GM19025 (cell line): ENCODE measurements around the gene GVQW3.

Experiments used
- ATAC-seq: cut with Tn5 transposase; IDR thresholded peaks from one replicate; pipeline ENCODE4 v1.9.1; 2021; ENCODE audit warnings: mild to moderate bottlenecking, low read depth, moderate library complexity; ENCODE audit not compliant: unreplicated experiment

GVQW3 gene

GRCh38 chr11:76380977-76381719 lies at the start of gene GVQW3, which contains the start of gene THAP12:
TSS of gene GVQW3 (plus strand) at chr11:76381323. CDS start at chr11:76381829, 506 bp downstream.
TSS of gene THAP12 (minus strand) at chr11:76381132. CDS start at chr11:76380836, 296 bp downstream.
- ATAC-seq, result peak; percentile 75

- no peak for ATAC-seq
These were observed 46.2 kb upstream of the GVQW3 start for GRCh38 chr11:76334826-76335389.

GRCh38 chr11:76335842-76336241 lies 45.3 kb upstream of the GVQW3 start:
- no peak for ATAC-seq

DNA sequence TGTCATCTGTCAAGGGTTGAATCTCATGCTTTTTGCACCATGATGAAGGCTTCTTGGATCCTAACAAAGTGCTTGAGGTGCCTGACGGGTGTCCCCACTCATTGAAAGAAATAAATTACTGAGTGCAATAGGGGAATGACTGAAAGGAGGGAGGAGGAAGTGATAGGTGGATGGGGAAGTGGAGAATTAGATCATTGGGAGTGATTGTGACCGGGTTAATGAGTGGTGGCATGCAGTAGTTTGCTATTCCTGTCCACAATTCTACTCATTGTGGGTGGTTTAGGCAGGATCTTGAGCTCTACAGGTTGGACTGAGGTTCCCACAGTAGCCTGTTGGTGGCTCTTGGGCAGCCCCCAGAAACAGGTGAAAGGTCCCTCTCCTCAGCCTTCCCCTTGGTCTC lies 44.5 kb upstream of the GVQW3 start:
- no peak for ATAC-seq

- ATAC-seq, result no peak
These were observed 43.7 kb upstream of the GVQW3 start for GRCh38 chr11:76337469-76337868.

DNA sequence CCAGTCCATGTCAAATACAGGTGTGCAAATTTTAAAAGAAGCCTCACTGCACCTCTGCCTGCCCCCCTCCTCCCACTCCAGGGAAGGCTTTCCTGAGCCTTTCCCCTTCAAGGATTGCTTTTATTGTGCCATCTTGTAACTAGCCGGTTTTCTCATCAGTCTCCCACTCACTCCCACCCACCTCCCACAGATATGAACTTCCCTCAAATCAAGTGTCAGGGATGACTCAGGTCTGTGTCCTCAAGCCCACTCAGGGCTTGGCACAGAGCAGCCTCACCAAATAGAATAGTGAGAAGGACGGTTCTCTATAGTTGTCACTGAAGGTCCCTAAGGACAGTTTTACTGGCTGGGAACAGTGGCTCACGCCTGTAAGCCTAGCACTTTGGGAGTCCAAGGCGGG lies 43.2 kb upstream of the GVQW3 start:
- ATAC-seq, result no peak

- no peak for ATAC-seq
These were observed 41.9 kb upstream of the GVQW3 start for GRCh38 chr11:76339221-76339620.

DNA sequence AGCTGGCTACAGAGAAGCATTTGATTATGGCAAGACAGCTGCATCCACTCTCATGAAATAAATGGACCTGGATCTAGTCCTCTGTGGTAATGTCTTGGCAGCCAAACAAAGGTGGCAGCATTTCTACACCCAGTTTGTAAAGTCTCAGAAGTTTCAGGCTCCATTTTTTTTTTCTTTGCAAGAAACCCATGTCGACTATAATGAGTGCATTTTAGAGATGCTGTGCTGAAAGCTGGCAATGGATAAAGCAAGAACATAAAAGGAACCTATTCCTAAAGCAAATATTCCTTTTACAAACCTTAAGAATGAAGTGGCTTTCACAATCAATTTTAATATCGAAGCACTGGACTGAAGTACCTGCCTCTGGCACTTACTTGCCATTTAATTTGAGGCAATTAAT lies 33.7 kb upstream of the GVQW3 start:
- no peak for ATAC-seq

- no peak for ATAC-seq
These were observed 32.8 kb upstream of the GVQW3 start for GRCh38 chr11:76348348-76348747.

- no peak for ATAC-seq
These were observed 26.0 kb upstream of the GVQW3 start for GRCh38 chr11:76355172-76355571.

DNA sequence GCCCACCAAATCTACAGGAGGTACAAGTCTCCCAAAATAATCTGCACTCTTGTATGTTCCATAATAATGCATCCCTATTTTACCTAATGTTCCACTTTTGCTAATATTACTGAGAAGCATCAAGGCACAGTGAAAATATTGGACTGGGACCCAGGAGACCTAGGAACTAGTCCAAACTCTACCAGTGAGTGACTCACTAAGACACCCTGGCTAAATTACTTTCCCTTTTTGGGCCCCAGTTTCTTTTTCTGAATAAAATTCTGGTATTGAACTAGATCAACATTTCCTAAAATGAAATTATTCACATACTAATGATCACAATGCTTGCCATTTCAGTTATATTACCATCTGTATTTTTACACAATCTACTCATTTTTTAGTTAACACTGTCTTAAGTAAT lies 19.7 kb upstream of the GVQW3 start:
- ATAC-seq, result no peak

DNA sequence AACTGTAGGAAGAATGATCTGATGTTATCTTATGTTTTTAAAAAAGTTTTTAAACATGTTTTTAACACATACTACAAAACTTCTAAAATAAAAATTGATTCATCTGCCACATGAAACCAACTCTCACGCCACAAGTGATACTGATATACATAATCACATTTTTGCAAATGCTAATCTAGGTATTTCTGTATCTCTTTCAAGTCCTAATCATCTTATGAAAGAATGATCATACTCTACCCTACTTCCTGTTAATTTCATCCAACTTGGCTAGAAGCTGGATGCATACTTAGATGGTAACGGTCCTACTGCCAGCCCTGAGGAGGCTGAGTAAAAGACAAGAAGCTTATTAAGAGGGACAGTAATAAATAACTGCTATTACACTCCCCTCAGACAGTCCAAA lies 19.3 kb upstream of the GVQW3 start:
- no peak for ATAC-seq

DNA sequence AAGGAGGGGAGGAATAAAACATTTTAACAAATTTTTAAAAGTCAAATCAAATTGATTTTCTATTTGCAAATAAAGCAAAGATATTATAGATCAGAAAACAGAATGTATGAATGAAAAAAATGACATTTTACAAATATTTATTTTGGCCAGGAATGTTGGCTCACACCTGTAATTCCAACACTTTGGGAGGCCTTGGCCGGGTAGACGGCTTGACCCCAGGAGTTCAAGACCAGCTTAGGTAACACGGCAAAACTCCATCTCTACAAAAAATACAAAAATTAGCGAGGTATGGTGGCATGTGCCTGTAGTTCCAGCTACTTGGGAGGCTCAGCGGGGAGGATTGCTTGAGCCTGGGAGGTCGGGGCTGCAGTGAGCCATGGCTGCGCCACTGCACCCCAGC lies 18.4 kb upstream of the GVQW3 start:
- no peak for ATAC-seq

DNA sequence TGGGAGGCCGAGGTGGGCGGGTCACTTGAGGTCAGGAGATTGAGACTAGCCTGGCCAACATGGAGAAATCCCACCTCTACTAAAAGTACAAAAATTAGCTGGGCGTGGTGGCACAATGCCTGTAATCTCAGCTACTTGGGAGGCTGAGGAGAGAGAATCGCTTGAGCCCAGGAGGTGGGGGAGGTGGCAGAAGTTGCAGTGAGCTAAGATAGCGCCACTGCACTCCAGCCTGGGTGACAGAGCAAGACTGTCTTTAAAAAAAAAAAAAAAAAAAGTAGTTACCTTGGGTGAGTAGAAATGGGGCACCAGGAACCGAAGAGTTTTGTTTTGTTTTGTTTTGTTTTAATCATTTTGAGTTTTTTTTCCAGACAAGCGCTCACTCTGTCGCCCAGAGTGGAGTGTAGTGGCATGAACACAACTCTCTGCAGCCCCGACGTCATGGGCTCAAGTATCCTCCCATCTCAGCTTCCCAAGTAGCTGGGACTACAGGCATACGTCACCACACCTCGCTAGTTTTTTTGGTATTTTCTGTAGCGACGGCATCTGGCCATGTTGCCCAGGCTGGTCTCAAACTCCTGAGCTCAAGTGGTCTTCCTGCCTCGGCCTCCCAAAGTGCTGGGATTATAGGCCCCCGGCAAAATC lies 16.0 kb upstream of the GVQW3 start:
- no peak for ATAC-seq

DNA sequence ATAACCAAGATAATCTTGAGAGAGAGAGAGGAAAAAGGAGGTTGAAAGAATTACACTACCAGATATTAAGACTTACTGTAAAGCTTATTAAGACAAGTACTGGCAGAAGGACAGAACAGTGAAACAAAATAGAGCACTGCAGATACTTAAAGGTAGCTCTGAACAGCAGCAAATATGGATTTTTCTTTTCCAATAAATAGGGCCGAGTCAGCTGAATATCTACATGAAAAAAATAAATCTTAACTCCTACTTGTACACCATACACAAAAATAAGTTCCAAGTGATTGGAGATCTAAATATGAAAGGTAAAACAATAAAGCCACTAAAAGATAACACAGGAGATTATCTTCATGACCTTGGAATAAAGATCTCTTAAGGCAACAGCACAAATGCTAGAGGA lies 12.6 kb upstream of the GVQW3 start:
- no peak for ATAC-seq

- no peak for ATAC-seq
These were observed 11.7 kb upstream of the GVQW3 start for GRCh38 chr11:76369406-76369805.

DNA sequence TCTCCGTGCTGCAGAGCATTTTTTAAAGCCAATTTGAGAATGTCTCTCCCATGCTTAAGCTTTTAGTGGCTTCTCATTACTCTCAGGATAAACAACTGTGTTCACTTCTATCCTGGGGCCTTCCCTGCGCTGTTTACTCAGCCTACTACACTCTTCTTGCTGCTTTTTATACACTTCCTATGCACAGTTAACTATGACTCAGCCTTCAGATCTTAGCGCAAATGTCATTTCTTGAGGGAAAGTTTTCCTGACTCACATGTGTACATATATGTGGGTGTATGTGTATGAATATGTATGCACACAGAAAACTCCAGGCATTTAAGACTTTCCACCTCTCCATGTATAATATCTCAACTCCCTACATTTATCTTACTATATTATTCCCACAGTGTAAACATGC lies 10.0 kb upstream of the GVQW3 start:
- no peak for ATAC-seq

- no peak for ATAC-seq
These were observed 4.2 kb upstream of the GVQW3 start for GRCh38 chr11:76376746-76377558.

DNA sequence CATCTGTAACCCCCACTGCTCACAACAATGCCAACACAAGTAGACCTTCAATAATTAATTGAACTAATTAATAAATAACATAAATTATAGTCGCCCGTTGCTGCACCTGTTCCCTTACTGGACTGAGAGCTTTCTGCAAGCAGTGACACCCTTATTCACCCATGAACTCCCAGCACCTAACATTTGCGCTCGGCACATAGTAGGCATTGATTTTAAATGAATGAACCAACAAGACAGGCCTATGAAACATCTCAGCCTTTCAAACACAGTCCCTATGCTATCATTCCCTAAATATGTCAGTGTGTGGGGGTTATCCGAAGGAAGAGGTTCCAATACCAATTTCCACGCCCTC lies 1.3 kb upstream of the GVQW3 start:
- no peak for ATAC-seq

DNA sequence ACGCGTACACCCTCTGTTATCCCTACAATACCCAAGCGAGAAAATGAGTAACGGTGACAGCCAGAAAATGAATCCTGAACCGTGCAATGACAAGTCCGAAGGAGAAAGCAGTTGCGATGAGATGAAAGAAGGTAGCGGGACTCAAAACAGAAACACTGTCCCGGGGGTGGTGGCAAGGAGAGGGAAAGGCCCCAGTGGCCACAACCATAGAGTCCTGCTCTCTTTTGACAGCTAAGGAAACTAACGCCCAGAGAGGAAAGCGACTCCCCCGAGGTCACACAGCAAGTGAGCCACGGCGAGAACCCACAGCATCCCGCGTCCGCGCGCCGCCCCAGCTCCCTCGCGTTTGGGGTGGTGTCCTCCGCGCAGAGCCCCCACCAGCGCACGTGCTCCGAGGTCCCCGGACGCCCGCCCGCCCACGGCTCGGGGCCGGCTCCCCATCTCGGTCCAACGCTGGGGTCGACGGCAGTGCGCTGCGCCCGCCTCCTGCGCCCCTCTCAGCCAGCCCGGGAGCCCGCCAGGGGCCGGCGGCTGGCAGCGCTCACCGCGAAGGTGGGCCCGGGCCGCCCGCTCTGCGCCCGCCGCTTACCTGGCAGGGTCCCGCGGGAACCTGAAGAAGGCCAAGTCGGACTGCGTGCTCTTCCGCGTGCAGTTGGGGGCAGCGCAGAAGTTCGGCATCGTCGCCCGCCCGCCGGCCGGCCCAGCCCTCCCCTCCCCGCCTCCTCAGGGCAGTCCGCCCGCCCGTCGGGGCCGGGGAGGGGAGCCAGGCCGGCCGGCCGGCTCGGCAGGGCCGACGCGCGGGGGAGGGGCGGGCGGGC lies 755 bp upstream of the GVQW3 start:
- no peak for ATAC-seq
